SK-N-MC (cell line): ENCODE results near the gene RPH3AL.

Experiments
- EZH2 ChIP-seq: fragments of 200-600 bp; sonication (generic); IDR thresholded peaks from one replicate; pipeline ENCODE4 v1.6.1; 2017; ENCODE audit warnings: antibody characterized with exemption
- FOXP2 ChIP-seq: optimal IDR thresholded peaks from 2 replicates; pipeline ENCODE3; 2011; ENCODE audit warnings: mild to moderate bottlenecking, moderate library complexity; ENCODE audit not compliant: insufficient read depth; ENCODE audit errors: extremely low read length, control extremely low read depth
- POLR2AphosphoS5 ChIP-seq: IDR thresholded peaks from 2 replicates; pipeline ENCODE4 v1.6.1; 2012; ENCODE audit warnings: mild to moderate bottlenecking, low read depth, low read length, borderline replicate concordance

DNA sequence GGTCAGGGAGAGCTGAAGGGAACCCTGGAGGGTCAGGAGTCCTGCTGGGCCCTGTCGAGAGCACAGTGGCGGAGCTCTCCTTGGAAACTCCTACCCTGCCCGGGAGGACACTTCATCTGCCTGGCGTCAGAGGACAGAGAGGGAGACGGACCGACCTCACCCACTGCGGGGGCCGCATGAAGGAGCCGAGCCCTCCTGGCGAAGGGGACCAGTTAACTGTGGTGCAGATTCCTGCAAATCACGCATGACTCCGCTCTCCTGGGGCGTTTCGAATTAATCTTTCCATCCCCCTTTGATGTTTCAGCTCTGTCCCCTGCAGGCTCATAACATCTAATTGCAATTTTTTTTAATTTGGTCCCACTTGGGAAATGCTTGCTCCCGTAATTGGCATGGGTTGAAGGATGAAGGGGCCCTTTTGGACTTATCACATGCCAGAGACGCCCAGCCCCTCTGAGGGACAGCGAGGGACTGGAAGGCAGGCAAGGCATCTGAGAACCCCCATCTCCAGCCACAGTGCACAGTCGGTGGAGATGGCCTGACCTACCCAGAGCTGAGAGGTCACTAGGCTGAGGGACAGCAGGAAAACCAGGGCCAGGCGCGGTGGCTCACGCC is 26.5 kb downstream of the RPH3AL start:
- TF ChIP-seq POLR2AphosphoS5 (no peak), EZH2 (no peak), FOXP2 (no peak)
